Umbilical cord (tissue), 2 donors: ENCODE measurements around the gene CCDC12. TPM values are rescaled to one million over a fixed set of nuclear protein-coding genes. Genes with fewer than 3 reads are reported as not detected.

ENCODE experiments used
- DNase-seq: peaks from one replicate; pipeline ENCODE4 v3.0.0-alpha.2; 2015; ENCODE audit warnings: low spot score
- total RNA-seq: library from RNA; depleted of rRNA; stranded (reverse); fragments of >200 nt; gene quantifications from one replicate; pipeline ENCODE4 v1.2.3, GENCODE V29; 2014; ENCODE audit warnings: low replicate concordance; ENCODE audit not compliant: insufficient read depth

Gene CCDC12
- total RNA-seq, 1 donor from 2014 or later = 17.3 TPM

GRCh38 chr3:47007482-47008233 is 31.1 kb upstream of the CCDC12 start:
- no peak for DNase-seq

GRCh38 chr3:47007001-47007400 is 30.5 kb upstream of the CCDC12 start:
- no peak for DNase-seq

GRCh38 chr3:47006145-47006651 is 29.7 kb upstream of the CCDC12 start:
- no peak for DNase-seq

- DNase-seq = no peak
Observed at GRCh38 chr3:47005212-47006144, 28.9 kb upstream of the CCDC12 start.

GRCh38 chr3:47004369-47005211 is 28.0 kb upstream of the CCDC12 start:
- DNase-seq = no peak

- no peak for DNase-seq
Observed at GRCh38 chr3:47003461-47004368, 27.2 kb upstream of the CCDC12 start.

- DNase-seq = no peak
Observed at GRCh38 chr3:47003056-47003410, 26.5 kb upstream of the CCDC12 start.

- peak; percentile 74 for DNase-seq
Observed at GRCh38 chr3:47002171-47003055, 25.9 kb upstream of the CCDC12 start.

GRCh38 chr3:47001731-47002170 is 25.2 kb upstream of the CCDC12 start:
- DNase-seq = no peak

GRCh38 chr3:47000922-47001730 is 24.6 kb upstream of the CCDC12 start:
- no peak for DNase-seq

- DNase-seq = no peak
Observed at GRCh38 chr3:47000198-47000815, 23.8 kb upstream of the CCDC12 start.

- DNase-seq = no peak
Observed at GRCh38 chr3:46999516-47000197, 23.1 kb upstream of the CCDC12 start.

- no peak for DNase-seq
Observed at GRCh38 chr3:46998852-46999515, 22.4 kb upstream of the CCDC12 start.

GRCh38 chr3:46998121-46998851 is 21.7 kb upstream of the CCDC12 start:
- DNase-seq = peak; percentile 46

- DNase-seq = no peak
Observed at GRCh38 chr3:46997453-46998091, 21.0 kb upstream of the CCDC12 start.
